ENCODE data around the gene RGS17.
A peak's percentile ranks its signal among the peaks of the same experiment; 100 is the strongest.
"Not testable (repeated sequence)": the region's sequence is repeated elsewhere in the genome, so short reads cannot be mapped to it uniquely, and the experiment has no call there.

Gene RGS17

GRCh38 chr6:152993847-152994246 is 137.2 kb downstream of the RGS17 start:
- no peak for DNase-seq (ENCODE audit: low read depth in 1 of 2, low spot score in 1 of 2)

- no peak for DNase-seq (ENCODE audit: low read depth in 1 of 2, low spot score in 1 of 2)
Observed at GRCh38 chr6:152993431-152993830, 137.7 kb downstream of the RGS17 start.

GRCh38 chr6:152986978-152987377 is 144.1 kb downstream of the RGS17 start:
- no peak for DNase-seq (ENCODE audit: low read depth in 1 of 2, low spot score in 1 of 2)

- DNase-seq (ENCODE audit: low read depth in 1 of 2, low spot score in 1 of 2): not testable (repeated sequence)
Observed at GRCh38 chr6:152985300-152985699, 145.8 kb downstream of the RGS17 start.

GRCh38 chr6:152984513-152984872 is 146.6 kb downstream of the RGS17 start:
- no peak for DNase-seq (ENCODE audit: low read depth in 1 of 2, low spot score in 1 of 2)

GRCh38 chr6:152983637-152984512 is 147.2 kb downstream of the RGS17 start:
- peak; percentile 85 to 88 for DNase-seq (ENCODE audit: low read depth in 1 of 2, low spot score in 1 of 2)

- peak; percentile 94 to 96 for DNase-seq (ENCODE audit: low read depth in 1 of 2, low spot score in 1 of 2)
Observed at GRCh38 chr6:152982904-152983636, 148.0 kb downstream of the RGS17 start, which contains the start of gene FBXO5. FBXO5 (minus strand) TSS chr6:152983041; CDS start chr6:152982959, 82 bp downstream.

GRCh38 chr6:152981989-152982903 is 148.8 kb downstream of the RGS17 start:
- DNase-seq (ENCODE audit: low read depth in 1 of 2, low spot score in 1 of 2): no peak

- DNase-seq (ENCODE audit: low read depth in 1 of 2, low spot score in 1 of 2): no peak
Observed at GRCh38 chr6:152981219-152981618, 149.9 kb downstream of the RGS17 start.

- DNase-seq (ENCODE audit: low read depth in 1 of 2, low spot score in 1 of 2): no peak
Observed at GRCh38 chr6:152980656-152981055, 150.4 kb downstream of the RGS17 start.

- DNase-seq (ENCODE audit: low read depth in 1 of 2, low spot score in 1 of 2): no peak
Observed at GRCh38 chr6:152979116-152979515, 152.0 kb downstream of the RGS17 start.

GRCh38 chr6:152978058-152978457 is 153.0 kb downstream of the RGS17 start:
- DNase-seq (ENCODE audit: low read depth in 1 of 2, low spot score in 1 of 2): no peak

- DNase-seq (ENCODE audit: low read depth in 1 of 2, low spot score in 1 of 2): no peak
Observed at GRCh38 chr6:152977556-152977955, 153.5 kb downstream of the RGS17 start.

- DNase-seq (ENCODE audit: low read depth in 1 of 2, low spot score in 1 of 2): no peak
Observed at GRCh38 chr6:152976749-152977148, 154.3 kb downstream of the RGS17 start.

- DNase-seq (ENCODE audit: low read depth in 1 of 2, low spot score in 1 of 2): no peak
Observed at GRCh38 chr6:152975204-152975915, 155.7 kb downstream of the RGS17 start.

- no peak for DNase-seq (ENCODE audit: low read depth in 1 of 2, low spot score in 1 of 2)
Observed at GRCh38 chr6:152973916-152974315, 157.2 kb downstream of the RGS17 start.

- no peak for DNase-seq (ENCODE audit: low read depth in 1 of 2, low spot score in 1 of 2)
Observed at GRCh38 chr6:152969688-152970418, 161.2 kb downstream of the RGS17 start.

- DNase-seq (ENCODE audit: low read depth in 1 of 2, low spot score in 1 of 2): not testable (repeated sequence)
Observed at GRCh38 chr6:152966168-152966894, 164.8 kb downstream of the RGS17 start.

- no peak for DNase-seq (ENCODE audit: low read depth in 1 of 2, low spot score in 1 of 2)
Observed at GRCh38 chr6:152959333-152959732, 171.7 kb downstream of the RGS17 start.

Data from stimulated activated CD4-positive, alpha-beta T cell treated with anti-CD3 and anti-CD28 coated beads, Interleukin-15, amount 100 ng/mL, for 1 hour (primary cell).